Gastroesophageal sphincter (tissue), 4 donors: Measurements from ENCODE around the gene OR13C4. TPM values are rescaled to one million over a fixed set of nuclear protein-coding genes. Genes with fewer than 3 reads are reported as not detected.

Source experiments
- ATAC-seq: fragments of 150-250 bp; one replicate; pipeline ENCODE4 v1.9.1; 2016; ENCODE audit warnings: mild to moderate bottlenecking, moderate library complexity
- H3K27ac ChIP-seq, 4 donors: fragments of 200-600 bp; sonication (generic) in 3 of 4; 1 replicate in 3 of 4; 2 replicates in 1 of 4; pipeline ENCODE4 v1.5.1; 2016 to 2019
- H3K27me3 ChIP-seq: fragments of 200-600 bp; sonication (generic); one replicate; pipeline ENCODE4 v1.5.1; 2019
- H3K36me3 ChIP-seq, 2 donors: fragments of 200-600 bp; sonication (generic); one replicate each; pipeline ENCODE4 v1.5.1; 2019; ENCODE audit warnings: control low read depth in 1 of 2
- H3K4me1 ChIP-seq, 3 donors: fragments of 200-600 bp; sonication (generic); 1 replicate in 2 of 3; 2 replicates in 1 of 3; pipeline ENCODE4 v1.5.1; 2016 to 2019; ENCODE audit warnings: control low read depth in 2 of 3
- H3K4me3 ChIP-seq, 2 donors: fragments of 200-600 bp; sonication (generic); one replicate each; pipeline ENCODE4 v1.5.1; 2019; ENCODE audit warnings: mild to moderate bottlenecking in 1 of 2, moderate library complexity in 1 of 2
- H3K9me3 ChIP-seq, 3 donors: fragments of 200-600 bp; sonication (generic); one replicate each; pipeline ENCODE4 v1.5.1; 2017 to 2019; ENCODE audit warnings: control low read depth in 2 of 3
- CTCF ChIP-seq, 4 experiments: fragments of 200-600 bp in 2 of 4; fragments of 450-650 bp in 2 of 4; sonication (generic) in 1 of 4; IDR thresholded peaks; one replicate each; pipeline ENCODE4 v1.5.1; 2017 to 2019; ENCODE audit warnings: antibody characterized with exemption in 4 of 4, mild to moderate bottlenecking in 2 of 4, moderate library complexity in 2 of 4
- EP300 ChIP-seq: sonication (generic); formaldehyde crosslinking; IDR thresholded peaks from one replicate; pipeline ENCODE4 v1.6.1; 2017; ENCODE audit warnings: antibody characterized with exemption, mild to moderate bottlenecking
- POLR2A ChIP-seq, 2 donors: fragments of 450-650 bp; IDR thresholded peaks; one replicate each; pipeline ENCODE4 v1.6.1; 2017; ENCODE audit warnings: antibody characterized with exemption in 2 of 2, mild to moderate bottlenecking in 2 of 2, moderate library complexity in 1 of 2
- POLR2AphosphoS5 ChIP-seq: sonication (generic); formaldehyde crosslinking; IDR thresholded peaks from one replicate; pipeline ENCODE4 v1.6.1; 2017; ENCODE audit warnings: antibody characterized with exemption
- WGBS, 2 donors: methylation state at CpG; one replicate each; pipeline ENCODE4 v1.1.5; 2018; ENCODE audit warnings: low coverage in 1 of 2; 5-methylcytosine and 5-hydroxymethylcytosine counted together
- total RNA-seq, 4 donors: library from RNA; depleted of rRNA; stranded (reverse); fragments of >200 nt; gene quantifications; one replicate each; pipeline ENCODE4 v1.1.0, GENCODE V29; 2016

The OR13C4 gene
- total RNA-seq, result not detected

- Histone ChIP-seq H3K4me3 (no peak within 1 kb of the TSS), H3K27ac (no peak within 1 kb of the TSS), H3K27me3 (no peaks in the 10 kb centered on the region), H3K9me3 (no peaks in the 10 kb centered on the region), H3K4me1 (no peaks in the 10 kb centered on the region), H3K36me3 (no peaks in the 10 kb centered on the region)
- TF ChIP-seq POLR2A (IDR thresholded peaks at IDR 0.05), result no peak
- no peak for TF ChIP-seq EP300
- TF ChIP-seq CTCF (IDR thresholded peaks at IDR 0.05), result no peak
- ATAC-seq, result no peak
Observed at GRCh38 chr9:104527109-104527508, at the start of gene OR13C4. TSS of gene OR13C4 (minus strand) at chr9:104527209. CDS start at chr9:104527209, 0 bp downstream.

- no peak for ATAC-seq
- Histone ChIP-seq H3K4me1 (no peaks in the 10 kb centered on the region), H3K27ac (no peak overlapping the region), H3K36me3 (no peaks in the 10 kb centered on the region), H3K4me3 (no peak overlapping the region), H3K27me3 (no peaks in the 10 kb centered on the region), H3K9me3 (no peaks in the 10 kb centered on the region)
- 54 to 75% methylated on average over 2 of the region's 2 CpGs for WGBS, 2 donors
- TF ChIP-seq POLR2A (IDR thresholded peaks at IDR 0.05) (no peak), CTCF (IDR thresholded peaks at IDR 0.05) (no peak)
Observed at GRCh38 chr9:104575456-104575855, 48.4 kb upstream of the OR13C4 start.

GRCh38 chr9:104572612-104573011 is 45.6 kb upstream of the OR13C4 start:
- no peak for ATAC-seq
- Histone ChIP-seq H3K27me3 (no peaks in the 10 kb centered on the region), H3K4me3 (no peak overlapping the region), H3K27ac (no peak overlapping the region), H3K36me3 (no peaks in the 10 kb centered on the region), H3K9me3 (no peaks in the 10 kb centered on the region), H3K4me1 (no peaks in the 10 kb centered on the region)
- TF ChIP-seq POLR2A (IDR thresholded peaks at IDR 0.05), result no peak
- no peak for TF ChIP-seq CTCF (IDR thresholded peaks at IDR 0.05)
- no peak for TF ChIP-seq POLR2AphosphoS5
- no peak for TF ChIP-seq EP300
- WGBS, 2 donors, result 50 to 67% methylated on average over 1 of the region's 1 CpG

GRCh38 chr9:104568868-104569267 is 41.9 kb upstream of the OR13C4 start, which contains the start of gene OR13C8:
TSS of gene OR13C8 (plus strand) at chr9:104569168. CDS start at chr9:104569168, 0 bp downstream.
- Histone ChIP-seq H3K27ac (no peak within 1 kb of the TSS), H3K27me3 (no peaks in the 10 kb centered on the region), H3K4me1 (no peaks in the 10 kb centered on the region), H3K4me3 (no peak within 1 kb of the TSS), H3K36me3 (no peaks in the 10 kb centered on the region), H3K9me3 (no peaks in the 10 kb centered on the region)
- ATAC-seq, result no peak
- 88 to 96% methylated on average over 4 of the region's 4 CpGs for WGBS, 2 donors
- no peak for TF ChIP-seq POLR2A (IDR thresholded peaks at IDR 0.05)
- TF ChIP-seq CTCF (IDR thresholded peaks at IDR 0.05), result no peak
- no peak for TF ChIP-seq POLR2AphosphoS5
- TF ChIP-seq EP300, result no peak

- Histone ChIP-seq H3K4me3 (no peak overlapping the region), H3K27me3 (no peaks in the 10 kb centered on the region), H3K4me1 (no peaks in the 10 kb centered on the region), H3K27ac (no peak overlapping the region), H3K36me3 (no peaks in the 10 kb centered on the region), H3K9me3 (no peaks in the 10 kb centered on the region)
- TF ChIP-seq POLR2AphosphoS5 (no peak), EP300 (no peak), CTCF (IDR thresholded peaks at IDR 0.05) (no peak), POLR2A (IDR thresholded peaks at IDR 0.05) (no peak)
- 40 to 67% methylated on average over 1 of the region's 1 CpG for WGBS, 2 donors
- ATAC-seq, result no peak
Observed at GRCh38 chr9:104564358-104564757, 37.3 kb upstream of the OR13C4 start.
